SK-N-SH (cell line): ENCODE measurements around the gene AGBL3.

Source experiments
- EP300 ChIP-seq, 2 experiments: IDR thresholded peaks; 2 replicates each; pipeline versions ENCODE4 v1.4.0 to v1.6.1; 2012; ENCODE audit warnings: borderline replicate concordance in 1 of 2, low read depth in 1 of 2, low read length in 1 of 2
- FOXM1 ChIP-seq: IDR thresholded peaks from 2 replicates; pipeline ENCODE4 v1.4.0; 2012; ENCODE audit warnings: low read depth, mild to moderate bottlenecking
- POLR2AphosphoS5 ChIP-seq: IDR thresholded peaks from 2 replicates; pipeline ENCODE4 v1.6.1; 2012; ENCODE audit warnings: low read depth, low read length
- SMC3 ChIP-seq: IDR thresholded peaks from 2 replicates; pipeline ENCODE4 v1.6.1; 2012; ENCODE audit warnings: low read depth, low read length, improper control_type of control experiment
- TF ChIP-seq, protein P1 (sequence below): fragments of 150-350 bp; IDR thresholded peaks from 2 replicates; pipeline ENCODE4 v1.6.1; 2016; ENCODE audit warnings: mild to moderate bottlenecking, low read depth, low read length
- TF ChIP-seq, protein P2 (sequence below): fragments of 200-600 bp; sonication (generic); IDR thresholded peaks from 2 replicates; pipeline ENCODE4 v1.6.1; 2017; ENCODE audit warnings: antibody characterized with exemption, mild to moderate bottlenecking, moderate library complexity
- TF ChIP-seq, protein P3 (sequence below): IDR thresholded peaks from 2 replicates; pipeline ENCODE4 v1.4.0; 2012; ENCODE audit warnings: low read depth

DNA sequence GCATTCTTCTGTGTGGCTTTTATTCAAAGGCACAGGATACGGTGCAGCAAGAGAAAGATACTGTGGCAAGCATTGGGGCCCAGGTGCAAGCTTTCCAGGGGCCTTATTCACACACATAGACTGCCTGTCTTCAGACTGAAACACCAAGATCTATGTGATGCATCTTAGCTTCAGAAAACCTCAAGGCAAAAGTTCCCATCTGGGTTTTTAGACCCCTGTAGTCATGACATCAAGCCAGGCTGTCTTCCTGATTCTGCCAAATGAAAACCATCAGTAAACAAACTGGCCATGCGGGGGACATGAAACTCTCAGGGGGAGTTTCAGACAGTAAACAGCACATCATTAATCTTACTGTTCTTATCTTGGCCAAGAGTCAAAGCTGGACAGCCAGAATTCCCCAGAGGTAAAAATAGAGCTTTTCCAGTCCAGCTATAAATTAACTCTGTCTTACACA lies 9.8 kb downstream of the AGBL3 start:
- TF ChIP-seq, protein P1, sequence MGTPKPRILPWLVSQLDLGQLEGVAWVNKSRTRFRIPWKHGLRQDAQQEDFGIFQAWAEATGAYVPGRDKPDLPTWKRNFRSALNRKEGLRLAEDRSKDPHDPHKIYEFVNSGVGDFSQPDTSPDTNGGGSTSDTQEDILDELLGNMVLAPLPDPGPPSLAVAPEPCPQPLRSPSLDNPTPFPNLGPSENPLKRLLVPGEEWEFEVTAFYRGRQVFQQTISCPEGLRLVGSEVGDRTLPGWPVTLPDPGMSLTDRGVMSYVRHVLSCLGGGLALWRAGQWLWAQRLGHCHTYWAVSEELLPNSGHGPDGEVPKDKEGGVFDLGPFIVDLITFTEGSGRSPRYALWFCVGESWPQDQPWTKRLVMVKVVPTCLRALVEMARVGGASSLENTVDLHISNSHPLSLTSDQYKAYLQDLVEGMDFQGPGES: no peak
- no peak for TF ChIP-seq POLR2AphosphoS5
- TF ChIP-seq, protein P2, sequence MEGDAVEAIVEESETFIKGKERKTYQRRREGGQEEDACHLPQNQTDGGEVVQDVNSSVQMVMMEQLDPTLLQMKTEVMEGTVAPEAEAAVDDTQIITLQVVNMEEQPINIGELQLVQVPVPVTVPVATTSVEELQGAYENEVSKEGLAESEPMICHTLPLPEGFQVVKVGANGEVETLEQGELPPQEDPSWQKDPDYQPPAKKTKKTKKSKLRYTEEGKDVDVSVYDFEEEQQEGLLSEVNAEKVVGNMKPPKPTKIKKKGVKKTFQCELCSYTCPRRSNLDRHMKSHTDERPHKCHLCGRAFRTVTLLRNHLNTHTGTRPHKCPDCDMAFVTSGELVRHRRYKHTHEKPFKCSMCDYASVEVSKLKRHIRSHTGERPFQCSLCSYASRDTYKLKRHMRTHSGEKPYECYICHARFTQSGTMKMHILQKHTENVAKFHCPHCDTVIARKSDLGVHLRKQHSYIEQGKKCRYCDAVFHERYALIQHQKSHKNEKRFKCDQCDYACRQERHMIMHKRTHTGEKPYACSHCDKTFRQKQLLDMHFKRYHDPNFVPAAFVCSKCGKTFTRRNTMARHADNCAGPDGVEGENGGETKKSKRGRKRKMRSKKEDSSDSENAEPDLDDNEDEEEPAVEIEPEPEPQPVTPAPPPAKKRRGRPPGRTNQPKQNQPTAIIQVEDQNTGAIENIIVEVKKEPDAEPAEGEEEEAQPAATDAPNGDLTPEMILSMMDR: no peak
- no peak for TF ChIP-seq EP300 (IDR thresholded peaks at IDR 0.05; ENCODE audit: borderline replicate concordance in 1 of 2, low read depth in 1 of 2, low read length in 1 of 2)
- no peak for TF ChIP-seq SMC3
- TF ChIP-seq, protein P3, sequence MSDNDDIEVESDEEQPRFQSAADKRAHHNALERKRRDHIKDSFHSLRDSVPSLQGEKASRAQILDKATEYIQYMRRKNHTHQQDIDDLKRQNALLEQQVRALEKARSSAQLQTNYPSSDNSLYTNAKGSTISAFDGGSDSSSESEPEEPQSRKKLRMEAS: no peak
- TF ChIP-seq FOXM1: no peak
